ENCODE measurements around the gene RALGPS2. TPM values are rescaled to one million over a fixed set of nuclear protein-coding genes. Genes with fewer than 3 reads are reported as not detected.

The RALGPS2 gene
- total and polyA plus RNA-seq, 10 donors: 25.6 to 118 (median 77.2) TPM

DNA sequence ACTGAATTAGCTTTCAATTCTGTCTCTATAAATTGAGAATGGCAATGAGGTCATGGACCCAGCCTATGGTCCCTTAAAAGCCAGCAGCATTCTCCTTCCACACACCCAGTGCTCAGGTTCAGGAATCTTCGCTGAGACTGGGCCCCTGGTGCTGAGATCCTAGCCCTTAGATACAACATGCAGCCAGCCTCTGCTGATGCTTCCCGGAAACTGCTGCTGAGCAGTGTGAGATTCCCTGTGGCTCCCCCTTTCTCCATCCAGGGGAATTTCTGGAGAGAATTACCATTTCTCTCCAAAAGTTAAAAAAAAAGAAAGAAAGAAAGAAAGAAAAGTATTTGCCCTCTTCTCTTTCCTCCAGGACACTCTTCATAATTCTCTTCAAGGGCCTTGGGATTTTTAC is 31.7 kb upstream of the RALGPS2 start:
- no peaks in the 10 kb centered on the region for H3K36me3 ChIP-seq
- no peak overlapping the region for H3K4me3 ChIP-seq
- intact Hi-C loops (cut with DNase I; ENCODE audit: low total_unique reads): no loop called here
- TF ChIP-seq POLR2AphosphoS5 (IDR thresholded peaks at IDR 0.05) (no peak), POLR2A (IDR thresholded peaks at IDR 0.05) (no peak), CTCF (IDR thresholded peaks at IDR 0.05 in 8 of 11, conservative IDR thresholded peaks at IDR 0.05 in 3 of 11) (no peak)
- 63 to 83% (median 78%) methylated on average over 2 of the region's 2 CpGs for WGBS, 5 donors
- H3K27me3 ChIP-seq (replicated peaks in 1 of 7): no peaks in the 10 kb centered on the region
- peaks cover 0 to 8% (median 0%) of the 10 kb centered on the region in 6 donors for H3K4me1 ChIP-seq
- DNase-seq: no peak
- H3K9me3 ChIP-seq: no peaks in the 10 kb centered on the region
- no peak overlapping the region for H3K27ac ChIP-seq

GRCh38 chr1:178694923-178695525 is 30.0 kb upstream of the RALGPS2 start:
- no peaks in the 10 kb centered on the region for H3K36me3 ChIP-seq
- no peaks in the 10 kb centered on the region for H3K9me3 ChIP-seq
- TF ChIP-seq POLR2AphosphoS5 (IDR thresholded peaks at IDR 0.05) (no peak), POLR2A (IDR thresholded peaks at IDR 0.05) (no peak), CTCF (IDR thresholded peaks at IDR 0.05 in 8 of 11, conservative IDR thresholded peaks at IDR 0.05 in 3 of 11) (no peak)
- peaks cover 0 to 8% (median 0%) of the 10 kb centered on the region in 6 donors for H3K4me1 ChIP-seq
- H3K4me3 ChIP-seq: no peak overlapping the region
- no peak for DNase-seq
- intact Hi-C loops (cut with DNase I; ENCODE audit: low total_unique reads): no loop called here
- H3K27ac ChIP-seq: no peak overlapping the region
- H3K27me3 ChIP-seq (replicated peaks in 1 of 7): no peaks in the 10 kb centered on the region
- 78 to 88% (median 87%) methylated on average over 2 of the region's 2 CpGs for WGBS, 5 donors

GRCh38 chr1:178702146-178702545 is 22.9 kb upstream of the RALGPS2 start:
- H3K27ac ChIP-seq: no peak overlapping the region
- 71 to 91% (median 80%) methylated on average over 2 of the region's 2 CpGs for WGBS, 5 donors
- intact Hi-C loops (cut with DNase I; ENCODE audit: low total_unique reads): no loop called here
- no peaks in the 10 kb centered on the region for H3K9me3 ChIP-seq
- DNase-seq: no peak
- no peaks in the 10 kb centered on the region for H3K27me3 ChIP-seq (replicated peaks in 1 of 7)
- H3K4me3 ChIP-seq: no peak overlapping the region
- peaks cover 0 to 20% (median 0%) of the 10 kb centered on the region in 6 donors for H3K4me1 ChIP-seq
- TF ChIP-seq POLR2AphosphoS5 (IDR thresholded peaks at IDR 0.05): no peak
- no peak for TF ChIP-seq POLR2A (IDR thresholded peaks at IDR 0.05)
- TF ChIP-seq CTCF (IDR thresholded peaks at IDR 0.05 in 8 of 11, conservative IDR thresholded peaks at IDR 0.05 in 3 of 11): no peak
- H3K36me3 ChIP-seq: no peaks in the 10 kb centered on the region

DNA sequence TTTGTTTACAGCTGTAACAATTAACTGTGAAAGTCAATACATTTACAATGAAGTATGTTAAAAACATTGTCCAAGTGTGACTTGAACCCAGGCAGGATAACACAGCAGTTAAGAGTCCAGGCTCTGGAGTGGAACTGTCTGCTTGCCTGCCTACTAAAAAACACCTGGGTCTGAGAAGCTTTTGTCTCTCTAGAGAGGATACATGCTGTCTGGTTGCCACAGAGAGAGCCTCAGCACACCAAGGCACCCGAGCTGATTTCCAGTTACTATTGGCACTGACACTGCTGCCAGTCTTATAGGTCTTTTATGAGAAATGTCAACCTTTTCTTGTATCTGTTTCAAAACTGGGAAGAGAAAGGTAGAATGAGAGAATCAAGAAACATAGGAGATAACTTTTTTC is 20.2 kb upstream of the RALGPS2 start:
- TF ChIP-seq POLR2AphosphoS5 (IDR thresholded peaks at IDR 0.05) (no peak), CTCF (IDR thresholded peaks at IDR 0.05 in 8 of 11, conservative IDR thresholded peaks at IDR 0.05 in 3 of 11) (no peak), POLR2A (IDR thresholded peaks at IDR 0.05) (no peak)
- 41 to 65% (median 59%) methylated on average over 1 of the region's 1 CpG for WGBS, 5 donors
- Histone ChIP-seq H3K4me3 (no peak overlapping the region), H3K9me3 (no peaks in the 10 kb centered on the region), H3K36me3 (no peaks in the 10 kb centered on the region), H3K27ac (no peak overlapping the region), H3K27me3 (replicated peaks in 1 of 7) (no peaks in the 10 kb centered on the region), H3K4me1 (peaks cover 0 to 20% (median 0%) of the 10 kb centered on the region in 6 donors)
- DNase-seq: no peak
- intact Hi-C loops (cut with DNase I; ENCODE audit: low total_unique reads): no loop called here

Measured in spleen (tissue), 11 donors.